Parathyroid adenoma (tissue), 2 donors: ENCODE data around the gene NOX1.

Experiments used
- H2AFZ ChIP-seq: fragments of 300-600 bp; sonication (generic); one replicate; pipeline ENCODE4 v1.7.0; 2017; ENCODE audit warnings: antibody characterized with exemption, mild to moderate bottlenecking
- H3K27ac ChIP-seq: fragments of 300-600 bp; sonication (generic); one replicate; pipeline ENCODE4 v1.7.0; 2017
- H3K27me3 ChIP-seq: fragments of 300-600 bp; sonication (generic); one replicate; pipeline ENCODE4 v1.7.0; 2017; ENCODE audit warnings: low read length; ENCODE audit not compliant: control insufficient read depth, insufficient read depth
- H3K36me3 ChIP-seq: fragments of 300-600 bp; sonication (generic); one replicate; pipeline ENCODE4 v1.7.0; 2017; ENCODE audit warnings: low read length; ENCODE audit not compliant: control insufficient read depth, insufficient read depth
- H3K4me1 ChIP-seq: fragments of 300-600 bp; sonication (generic); one replicate; pipeline ENCODE4 v1.7.0; 2017; ENCODE audit warnings: control low read depth
- H3K4me2 ChIP-seq: fragments of 300-600 bp; sonication (generic); one replicate; pipeline ENCODE4 v1.7.0; 2017; ENCODE audit warnings: low read length
- H3K4me3 ChIP-seq: fragments of 300-600 bp; sonication (generic); one replicate; pipeline ENCODE4 v1.7.0; 2017; ENCODE audit warnings: low read depth, low read length
- H3K79me2 ChIP-seq: fragments of 300-600 bp; sonication (generic); one replicate; pipeline ENCODE4 v1.7.0; 2017; ENCODE audit warnings: control low read depth
- H3K9ac ChIP-seq: fragments of 300-600 bp; sonication (generic); one replicate; pipeline ENCODE4 v1.7.0; 2017; ENCODE audit warnings: mild to moderate bottlenecking
- H3K9me3 ChIP-seq: fragments of 300-600 bp; sonication (generic); one replicate; pipeline ENCODE4 v1.7.0; 2017; ENCODE audit warnings: low read length; ENCODE audit not compliant: control insufficient read depth
- CTCF ChIP-seq: fragments of 300-600 bp; sonication (generic); IDR thresholded peaks from one replicate; pipeline ENCODE4 v1.7.0; 2017; ENCODE audit warnings: antibody characterized with exemption, mild to moderate bottlenecking
- donor health status: primary hyperparathyroidism.

NOX1 gene

GRCh38 chrX:100904433-100904832 lies 30.3 kb upstream of the NOX1 start:
- H3K4me2 ChIP-seq = no peak overlapping the region
- H2AFZ ChIP-seq = no peak overlapping the region
- no peak overlapping the region for H3K4me3 ChIP-seq
- H3K4me1 ChIP-seq = no peaks in the 10 kb centered on the region
- no peak overlapping the region for H3K9ac ChIP-seq
- H3K79me2 ChIP-seq = no peaks in the 10 kb centered on the region
- H3K27ac ChIP-seq = no peak overlapping the region
- no peaks in the 10 kb centered on the region for H3K36me3 ChIP-seq
- H3K9me3 ChIP-seq = no peaks in the 10 kb centered on the region
- no peak for TF ChIP-seq CTCF
- no peaks in the 10 kb centered on the region for H3K27me3 ChIP-seq

- no peak overlapping the region for H3K9ac ChIP-seq
- H3K9me3 ChIP-seq = no peaks in the 10 kb centered on the region
- no peaks in the 10 kb centered on the region for H3K27me3 ChIP-seq
- H3K4me3 ChIP-seq = no peak overlapping the region
- peak; percentile 28 for TF ChIP-seq CTCF
- no peaks in the 10 kb centered on the region for H3K4me1 ChIP-seq
- H3K79me2 ChIP-seq = no peaks in the 10 kb centered on the region
- H3K27ac ChIP-seq = no peak overlapping the region
- H3K36me3 ChIP-seq = no peaks in the 10 kb centered on the region
- peak overlapping the region; percentile 11 for H2AFZ ChIP-seq
- H3K4me2 ChIP-seq = no peak overlapping the region
Observed at GRCh38 chrX:100895365-100896075, 21.4 kb upstream of the NOX1 start.

- Histone ChIP-seq H3K27me3 (no peaks in the 10 kb centered on the region), H3K79me2 (no peaks in the 10 kb centered on the region), H2AFZ (no peak overlapping the region), H3K36me3 (no peaks in the 10 kb centered on the region), H3K4me3 (no peak overlapping the region), H3K9me3 (no peaks in the 10 kb centered on the region), H3K4me2 (no peak overlapping the region), H3K4me1 (no peaks in the 10 kb centered on the region), H3K27ac (no peak overlapping the region), H3K9ac (no peak overlapping the region)
- TF ChIP-seq CTCF = no peak
Observed at GRCh38 chrX:100883654-100884053, 9.5 kb upstream of the NOX1 start.

- Histone ChIP-seq H2AFZ (no peak overlapping the region), H3K27me3 (no peaks in the 10 kb centered on the region), H3K4me2 (no peak overlapping the region), H3K4me1 (no peaks in the 10 kb centered on the region), H3K36me3 (no peaks in the 10 kb centered on the region), H3K9me3 (no peaks in the 10 kb centered on the region), H3K79me2 (no peaks in the 10 kb centered on the region), H3K27ac (no peak overlapping the region), H3K4me3 (no peak overlapping the region), H3K9ac (no peak overlapping the region)
- TF ChIP-seq CTCF = no peak
Observed at GRCh38 chrX:100880368-100880767, 6.2 kb upstream of the NOX1 start.
